ENCODE data around the gene BCKDK.
A peak's percentile ranks its signal among the peaks of the same experiment; 100 is the strongest.

GRCh38 chr16:31108035-31108793, at the start of gene BCKDK:
- TF ChIP-seq CTCF (IDR thresholded peaks at IDR 0.05): no peak
- TF ChIP-seq ZNF121 (CRISPR knock-in tag; IDR thresholded peaks at IDR 0.05): no peak
- no peak for TF ChIP-seq ATF3 (CRISPR knock-in tag; conservative IDR thresholded peaks at IDR 0.05)
- no peak for TF ChIP-seq NR1H2 (CRISPR knock-in tag; IDR thresholded peaks at IDR 0.05)
- TF ChIP-seq HMGXB4 (CRISPR knock-in tag; IDR thresholded peaks at IDR 0.05): no peak; the same call in 1 of the 2 replicates
- TF ChIP-seq USF2 (CRISPR knock-in tag; IDR thresholded peaks at IDR 0.05): 0 out of 2 replicates have a peak, but pooled peaks have one; percentile 17

All from WTC11 (cell line).